Testis (tissue), 2 donors: ENCODE results near the gene ZNF213.

Experiments used
- CTCF ChIP-seq, 3 experiments: fragments of 450-650 bp in 2 of 3; fragments of 200-600 bp in 1 of 3; sonication (generic) in 1 of 3; IDR thresholded peaks; one replicate each; pipeline ENCODE4 v1.5.1; 2016 to 2019; ENCODE audit warnings: antibody characterized with exemption in 3 of 3, mild to moderate bottlenecking in 2 of 3, moderate library complexity in 1 of 3
- POLR2A ChIP-seq: fragments of 450-650 bp; IDR thresholded peaks from one replicate; pipeline ENCODE4 v1.6.1; 2017; ENCODE audit warnings: antibody characterized with exemption, mild to moderate bottlenecking, moderate library complexity

- no peak for TF ChIP-seq CTCF (IDR thresholded peaks at IDR 0.05)
- TF ChIP-seq POLR2A, result no peak
Measured at GRCh38 chr16:3158510-3159314, 23.9 kb downstream of the ZNF213 start.
